ENCODE results near the gene RABEPK. TPM values are rescaled to one million over a fixed set of nuclear protein-coding genes. Genes with fewer than 3 reads are reported as not detected.

Gene RABEPK
- total RNA-seq, 1 experiment from 2014 or later, result 43.6 TPM

GRCh38 chr9:125258160-125258785, 57.9 kb downstream of the RABEPK start:
- Histone ChIP-seq H3K36me3 (ENCODE audit: insufficient read depth, low read length, poor library complexity, severe bottlenecking) (no peaks in the 10 kb centered on the region), H3K4me1 (ENCODE audit: insufficient read depth, low read length, poor library complexity, severe bottlenecking) (no peaks in the 10 kb centered on the region), H3K27me3 (replicated peaks; ENCODE audit: insufficient read depth, low read depth, low read length, poor library complexity) (no peaks in the 10 kb centered on the region), H3K9me3 (ENCODE audit: low read depth, low read length, poor library complexity, severe bottlenecking) (no peaks in the 10 kb centered on the region), H3K4me3 (ENCODE audit: low read depth, low read length, poor library complexity, severe bottlenecking) (no peak overlapping the region), H3K27ac (ENCODE audit: low read depth, low read length, poor library complexity, severe bottlenecking) (no peak overlapping the region)
- ChIA-PET POLR2A (ENCODE audit: low non-redundant PET) (no interaction called here), CTCF (no interaction called here)
- DNase-seq (ENCODE audit: low spot score), result no peak
- TF ChIP-seq EZH2 (IDR thresholded peaks at IDR 0.05; ENCODE audit: borderline replicate concordance, low read depth, low read length, poor library complexity, severe bottlenecking), result no peak
- TF ChIP-seq CTCF (conservative IDR thresholded peaks at IDR 0.05; ENCODE audit: low read depth, low read length), result no peak
- intact Hi-C loops (cut with micrococcal nuclease; ENCODE audit: unreplicated experiment), result loop anchor here (5.0 kb wide), 1 partner anchor 114 kb away; no protein-coding TSS in a partner anchor
- no TSS peak for BruUV-seq (replicated peaks)

- no peaks in the 10 kb centered on the region for H3K9me3 ChIP-seq (ENCODE audit: low read depth, low read length, poor library complexity, severe bottlenecking)
- H3K27me3 ChIP-seq (replicated peaks; ENCODE audit: insufficient read depth, low read depth, low read length, poor library complexity), result no peaks in the 10 kb centered on the region
- H3K27ac ChIP-seq (ENCODE audit: low read depth, low read length, poor library complexity, severe bottlenecking), result no peak overlapping the region
- H3K4me3 ChIP-seq (ENCODE audit: low read depth, low read length, poor library complexity, severe bottlenecking), result no peak overlapping the region
- BruUV-seq (replicated peaks), result no TSS peak
- no peak for TF ChIP-seq CTCF (conservative IDR thresholded peaks at IDR 0.05; ENCODE audit: low read depth, low read length)
- no peak for TF ChIP-seq EZH2 (IDR thresholded peaks at IDR 0.05; ENCODE audit: borderline replicate concordance, low read depth, low read length, poor library complexity, severe bottlenecking)
- DNase-seq (ENCODE audit: low spot score), result no peak
- intact Hi-C loops (cut with micrococcal nuclease; ENCODE audit: unreplicated experiment), result loop anchor here (5.0 kb wide), 1 partner anchor 113 kb away; no protein-coding TSS in a partner anchor
- no peaks in the 10 kb centered on the region for H3K36me3 ChIP-seq (ENCODE audit: insufficient read depth, low read length, poor library complexity, severe bottlenecking)
- ChIA-PET CTCF (no interaction called here), POLR2A (ENCODE audit: low non-redundant PET) (no interaction called here)
- H3K4me1 ChIP-seq (ENCODE audit: insufficient read depth, low read length, poor library complexity, severe bottlenecking), result no peaks in the 10 kb centered on the region
These were observed 58.6 kb downstream of the RABEPK start for GRCh38 chr9:125258832-125259534.

- no peaks in the 10 kb centered on the region for H3K36me3 ChIP-seq (ENCODE audit: insufficient read depth, low read length, poor library complexity, severe bottlenecking)
- no peaks in the 10 kb centered on the region for H3K27me3 ChIP-seq (replicated peaks; ENCODE audit: insufficient read depth, low read depth, low read length, poor library complexity)
- intact Hi-C loops (cut with micrococcal nuclease; ENCODE audit: unreplicated experiment), result loop anchor here (2.0 kb wide), 1 partner anchor 20 kb away; the partner anchor contains the start of gene HSPA5
- BruUV-seq (replicated peaks), result no TSS peak
- no peak for DNase-seq (ENCODE audit: low spot score)
- POLR2A ChIA-PET (ENCODE audit: low non-redundant PET), result no interaction called here
- no peak overlapping the region for H3K27ac ChIP-seq (ENCODE audit: low read depth, low read length, poor library complexity, severe bottlenecking)
- no peak overlapping the region for H3K4me3 ChIP-seq (ENCODE audit: low read depth, low read length, poor library complexity, severe bottlenecking)
- TF ChIP-seq CTCF (conservative IDR thresholded peaks at IDR 0.05; ENCODE audit: low read depth, low read length), result no peak
- TF ChIP-seq EZH2 (IDR thresholded peaks at IDR 0.05; ENCODE audit: borderline replicate concordance, low read depth, low read length, poor library complexity, severe bottlenecking), result no peak
- CTCF ChIA-PET, result no interaction called here
- H3K9me3 ChIP-seq (ENCODE audit: low read depth, low read length, poor library complexity, severe bottlenecking), result no peaks in the 10 kb centered on the region
- no peaks in the 10 kb centered on the region for H3K4me1 ChIP-seq (ENCODE audit: insufficient read depth, low read length, poor library complexity, severe bottlenecking)
These were observed 60.2 kb downstream of the RABEPK start for GRCh38 chr9:125260561-125260960.

Data from A673 (cell line).